Neural progenitor cell (in vitro differentiated cells): ENCODE results near the gene NAT9. TPM values are rescaled to one million over a fixed set of nuclear protein-coding genes. Genes with fewer than 3 reads are reported as not detected.

Experiments
- DNase-seq: peaks from one replicate; pipeline ENCODE4 v3.0.0-alpha.2; 2016; ENCODE audit warnings: low spot score
- H2AFZ ChIP-seq: fragments of 200-600 bp; sonication (generic); replicated peaks from 2 replicates; pipeline ENCODE4 v1.6.1; 2016; ENCODE audit warnings: antibody characterized with exemption
- H3F3A ChIP-seq: fragments of 200-600 bp; sonication (generic); 2 replicates; pipeline ENCODE4 v1.6.1; 2016; ENCODE audit warnings: antibody characterized with exemption, low read depth
- H3K27ac ChIP-seq: fragments of 200-600 bp; sonication (generic); 2 replicates; pipeline ENCODE4 v1.5.1; 2016; ENCODE audit warnings: mild to moderate bottlenecking
- H3K27me3 ChIP-seq: fragments of 200-600 bp; sonication (generic); 2 replicates; pipeline ENCODE4 v1.6.1; 2016; ENCODE audit warnings: mild to moderate bottlenecking, moderate library complexity
- H3K36me3 ChIP-seq: fragments of 200-600 bp; sonication (generic); 2 replicates; pipeline ENCODE4 v1.5.1; 2016
- H3K4me1 ChIP-seq: fragments of 200-600 bp; sonication (generic); 2 replicates; pipeline ENCODE4 v1.6.1; 2016; ENCODE audit warnings: mixed run types
- H3K4me2 ChIP-seq: fragments of 200-600 bp; sonication (generic); 2 replicates; pipeline ENCODE4 v1.6.1; 2016
- H3K4me3 ChIP-seq: fragments of 200-600 bp; sonication (generic); 2 replicates; pipeline ENCODE4 v1.5.1; 2016
- H3K79me2 ChIP-seq: fragments of 200-600 bp; sonication (generic); 2 replicates; pipeline ENCODE4 v1.6.1; 2016; ENCODE audit warnings: low read depth
- H3K9ac ChIP-seq: fragments of 200-600 bp; sonication (generic); 2 replicates; pipeline ENCODE4 v1.6.1; 2016
- H3K9me3 ChIP-seq: fragments of 200-600 bp; sonication (generic); 2 replicates; pipeline ENCODE4 v1.5.1; 2016; ENCODE audit warnings: low read depth
- H4K20me1 ChIP-seq: fragments of 200-600 bp; sonication (generic); 2 replicates; pipeline ENCODE4 v1.6.1; 2016; ENCODE audit warnings: low read depth
- H3K27ac Mint-ChIP-seq: 3 replicates; pipeline ENCODE4 v1.8.0; 2021; ENCODE audit warnings: mixed read lengths
- H3K27me3 Mint-ChIP-seq: 2 replicates; pipeline ENCODE4 v1.8.0; 2022; ENCODE audit warnings: low read depth, mild to moderate bottlenecking, inconsistent platforms, moderate library complexity, mixed read lengths; ENCODE audit not compliant: insufficient read depth
- H3K36me3 Mint-ChIP-seq: 3 replicates; pipeline ENCODE4 v1.8.0; 2021; ENCODE audit warnings: mixed read lengths
- H3K4me1 Mint-ChIP-seq: 3 replicates; pipeline ENCODE4 v1.8.0; 2021; ENCODE audit warnings: mixed read lengths
- H3K4me3 Mint-ChIP-seq: 3 replicates; pipeline ENCODE4 v1.8.0; 2021; ENCODE audit warnings: mild to moderate bottlenecking, moderate library complexity, mixed read lengths
- H3K9me3 Mint-ChIP-seq: 3 replicates; pipeline ENCODE4 v1.8.0; 2020; ENCODE audit warnings: mixed read lengths
- EZH2 ChIP-seq: fragments of 200-600 bp; sonication (generic); IDR thresholded peaks from 2 replicates; pipeline ENCODE4 v1.6.1; 2017; ENCODE audit warnings: antibody characterized with exemption, mild to moderate bottlenecking, moderate library complexity
- EZH2phosphoT487 ChIP-seq: fragments of 200-600 bp; sonication (generic); IDR thresholded peaks from 2 replicates; pipeline ENCODE4 v1.6.1; 2017; ENCODE audit warnings: antibody characterized with exemption
- total RNA-seq: library from RNA; depleted of rRNA; stranded (reverse); fragments of >200 nt; gene quantifications from 2 replicates; pipeline ENCODE4 v1.2.3, GENCODE V29; 2015; ENCODE audit warnings: low replicate concordance
- TF ChIP-seq, protein P1 (sequence below): fragments of 200-600 bp; sonication (generic); IDR thresholded peaks from 2 replicates; pipeline ENCODE4 v1.5.1; 2017; ENCODE audit warnings: antibody characterized with exemption, mild to moderate bottlenecking

The NAT9 gene
- total RNA-seq, 1 donor from 2014 or later, result 75.3 TPM

DNA sequence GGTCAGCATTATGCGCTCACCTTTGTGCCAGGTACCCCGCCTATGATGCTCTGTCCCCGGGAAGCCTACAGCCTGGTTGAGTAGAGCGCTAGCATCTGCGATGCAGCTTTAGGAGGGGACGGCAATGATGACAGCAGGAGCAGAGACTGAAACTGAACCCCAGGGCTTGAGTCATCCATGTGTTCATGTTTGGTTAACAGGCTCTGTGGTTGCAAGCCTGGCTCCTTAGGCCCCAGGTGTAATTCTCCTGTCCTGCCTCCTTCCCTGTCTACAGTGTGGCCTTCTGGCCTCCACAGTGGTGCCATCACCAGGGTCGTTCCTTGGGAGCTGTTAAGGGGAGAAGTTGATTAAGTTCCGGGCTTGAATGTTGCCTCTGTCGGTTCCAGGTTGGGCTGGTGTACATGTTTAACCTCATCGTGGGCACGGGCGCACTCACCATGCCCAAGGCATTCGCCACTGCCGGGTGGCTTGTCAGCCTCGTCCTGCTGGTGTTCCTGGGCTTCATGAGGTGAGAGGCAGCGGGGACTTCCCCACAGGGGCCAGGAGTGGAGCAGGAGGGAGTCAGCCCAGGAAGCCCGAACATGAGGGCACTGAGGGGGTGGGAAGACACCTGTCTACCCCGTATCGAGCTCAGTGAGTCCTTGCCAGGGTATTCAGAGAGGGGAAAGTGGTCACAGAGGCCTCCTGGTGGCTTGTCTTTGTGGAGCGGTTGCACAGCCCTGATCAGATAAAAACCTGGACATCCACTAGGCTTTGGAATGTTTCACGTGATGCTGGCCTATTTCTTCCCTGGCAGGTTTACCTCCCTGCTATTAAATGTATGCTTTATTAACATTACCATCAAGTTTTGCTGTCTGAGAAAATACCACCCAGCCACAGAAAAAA is 9.2 kb upstream of the NAT9 start:
- H3K36me3 ChIP-seq, result no peaks in the 10 kb centered on the region
- H3K9me3 ChIP-seq, result no peaks in the 10 kb centered on the region
- Mint-ChIP-seq H3K27me3 (peaks cover 3% of the 10 kb centered on the region), H3K36me3 (no peaks in the 10 kb centered on the region), H3K27ac (no peak overlapping the region), H3K4me1 (no peaks in the 10 kb centered on the region), H3K9me3 (no peaks in the 10 kb centered on the region), H3K4me3 (no peak overlapping the region)
- H3K9ac ChIP-seq, result no peak overlapping the region
- H3K79me2 ChIP-seq, result no peaks in the 10 kb centered on the region
- TF ChIP-seq EZH2phosphoT487 (no peak), EZH2 (no peak)
- TF ChIP-seq, protein P1, sequence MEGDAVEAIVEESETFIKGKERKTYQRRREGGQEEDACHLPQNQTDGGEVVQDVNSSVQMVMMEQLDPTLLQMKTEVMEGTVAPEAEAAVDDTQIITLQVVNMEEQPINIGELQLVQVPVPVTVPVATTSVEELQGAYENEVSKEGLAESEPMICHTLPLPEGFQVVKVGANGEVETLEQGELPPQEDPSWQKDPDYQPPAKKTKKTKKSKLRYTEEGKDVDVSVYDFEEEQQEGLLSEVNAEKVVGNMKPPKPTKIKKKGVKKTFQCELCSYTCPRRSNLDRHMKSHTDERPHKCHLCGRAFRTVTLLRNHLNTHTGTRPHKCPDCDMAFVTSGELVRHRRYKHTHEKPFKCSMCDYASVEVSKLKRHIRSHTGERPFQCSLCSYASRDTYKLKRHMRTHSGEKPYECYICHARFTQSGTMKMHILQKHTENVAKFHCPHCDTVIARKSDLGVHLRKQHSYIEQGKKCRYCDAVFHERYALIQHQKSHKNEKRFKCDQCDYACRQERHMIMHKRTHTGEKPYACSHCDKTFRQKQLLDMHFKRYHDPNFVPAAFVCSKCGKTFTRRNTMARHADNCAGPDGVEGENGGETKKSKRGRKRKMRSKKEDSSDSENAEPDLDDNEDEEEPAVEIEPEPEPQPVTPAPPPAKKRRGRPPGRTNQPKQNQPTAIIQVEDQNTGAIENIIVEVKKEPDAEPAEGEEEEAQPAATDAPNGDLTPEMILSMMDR, result no peak
- no peak overlapping the region for H2AFZ ChIP-seq
- DNase-seq, result no peak
- no peak overlapping the region for H3K4me3 ChIP-seq
- H3K27ac ChIP-seq, result no peak overlapping the region
- peaks cover 7% of the 10 kb centered on the region for H3F3A ChIP-seq
- no peak overlapping the region for H3K4me2 ChIP-seq
- H3K4me1 ChIP-seq, result no peaks in the 10 kb centered on the region
- peaks cover 11% of the 10 kb centered on the region for H4K20me1 ChIP-seq
- no peaks in the 10 kb centered on the region for H3K27me3 ChIP-seq

- no peaks in the 10 kb centered on the region for H3K79me2 ChIP-seq
- H3K4me1 ChIP-seq, result no peaks in the 10 kb centered on the region
- peaks cover 11% of the 10 kb centered on the region for H4K20me1 ChIP-seq
- peaks cover 5% of the 10 kb centered on the region for H3K27me3 Mint-ChIP-seq
- H3K9me3 ChIP-seq, result no peaks in the 10 kb centered on the region
- H3K36me3 ChIP-seq, result no peaks in the 10 kb centered on the region
- no peak overlapping the region for H3K27ac ChIP-seq
- H3K4me1 Mint-ChIP-seq, result no peaks in the 10 kb centered on the region
- no peaks in the 10 kb centered on the region for H3K36me3 Mint-ChIP-seq
- no peak overlapping the region for H3K4me3 ChIP-seq
- no peaks in the 10 kb centered on the region for H3K9me3 Mint-ChIP-seq
- no peak overlapping the region for H3K4me2 ChIP-seq
- TF ChIP-seq, protein P1, result no peak
- TF ChIP-seq EZH2 (no peak), EZH2phosphoT487 (no peak)
- H3F3A ChIP-seq, result peaks cover 7% of the 10 kb centered on the region
- H2AFZ ChIP-seq, result no peak overlapping the region
- H3K27me3 ChIP-seq, result no peaks in the 10 kb centered on the region
- H3K27ac Mint-ChIP-seq, result no peak overlapping the region
- DNase-seq, result no peak
- no peak overlapping the region for H3K9ac ChIP-seq
- no peak overlapping the region for H3K4me3 Mint-ChIP-seq
Measured at GRCh38 chr17:74784125-74784810, 8.1 kb upstream of the NAT9 start.

GRCh38 chr17:74782571-74782970 is 6.4 kb upstream of the NAT9 start:
- peaks cover 7% of the 10 kb centered on the region for H3K27me3 Mint-ChIP-seq
- no peaks in the 10 kb centered on the region for H3K36me3 ChIP-seq
- DNase-seq, result no peak
- peaks cover 5% of the 10 kb centered on the region for H3K36me3 Mint-ChIP-seq
- no peak overlapping the region for H3K27ac Mint-ChIP-seq
- H3K9me3 Mint-ChIP-seq, result no peaks in the 10 kb centered on the region
- H3K4me3 Mint-ChIP-seq, result no peak overlapping the region
- H3K27ac ChIP-seq, result no peak overlapping the region
- TF ChIP-seq, protein P1, result no peak
- no peak for TF ChIP-seq EZH2phosphoT487
- no peak for TF ChIP-seq EZH2
- H4K20me1 ChIP-seq, result peaks cover 11% of the 10 kb centered on the region
- no peak overlapping the region for H3K4me3 ChIP-seq
- H2AFZ ChIP-seq, result no peak overlapping the region
- no peaks in the 10 kb centered on the region for H3K27me3 ChIP-seq
- no peaks in the 10 kb centered on the region for H3K9me3 ChIP-seq
- peaks cover 7% of the 10 kb centered on the region for H3F3A ChIP-seq
- H3K79me2 ChIP-seq, result peaks cover 9% of the 10 kb centered on the region
- H3K4me2 ChIP-seq, result no peak overlapping the region
- H3K4me1 ChIP-seq, result no peaks in the 10 kb centered on the region
- no peaks in the 10 kb centered on the region for H3K4me1 Mint-ChIP-seq
- no peak overlapping the region for H3K9ac ChIP-seq
